NK-92 (cell line): ENCODE data around the gene VDR.

Experiments used
- DNase-seq: peaks from one replicate; lab custom pipeline; 2025; ENCODE audit not compliant: unreplicated experiment; lab: John Stamatoyannopoulos, UW

The VDR gene

DNA sequence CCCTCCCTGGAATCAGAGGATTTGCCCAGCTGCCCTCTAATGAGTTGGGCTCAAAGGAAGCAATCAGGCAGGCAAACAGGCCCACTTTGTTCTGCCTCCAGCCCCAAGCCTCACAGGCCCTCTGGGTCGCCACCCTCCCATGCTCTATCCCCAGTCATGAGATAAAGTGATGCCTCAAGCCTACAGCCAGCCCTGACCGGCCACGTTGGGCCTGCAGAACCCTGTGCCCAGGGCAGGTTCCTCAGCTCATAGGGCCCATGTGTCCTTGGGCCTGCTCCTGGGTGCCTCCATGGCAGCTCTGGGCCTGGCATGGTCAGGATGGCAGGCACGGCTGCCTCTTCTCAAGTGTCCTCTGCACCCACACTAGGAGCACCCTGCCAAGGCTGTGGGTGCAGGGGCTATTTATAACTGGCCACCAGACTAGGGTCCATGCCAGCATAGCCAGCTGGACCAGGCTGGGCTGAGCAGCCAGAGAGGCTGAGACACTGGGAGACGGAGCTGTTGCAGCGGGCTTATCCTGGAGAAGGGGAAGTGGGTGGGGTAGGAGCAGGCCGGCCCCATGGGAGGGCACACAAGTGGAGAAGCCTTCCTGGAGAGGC is 105.3 kb downstream of the VDR start:
- DNase-seq: no peak

DNA sequence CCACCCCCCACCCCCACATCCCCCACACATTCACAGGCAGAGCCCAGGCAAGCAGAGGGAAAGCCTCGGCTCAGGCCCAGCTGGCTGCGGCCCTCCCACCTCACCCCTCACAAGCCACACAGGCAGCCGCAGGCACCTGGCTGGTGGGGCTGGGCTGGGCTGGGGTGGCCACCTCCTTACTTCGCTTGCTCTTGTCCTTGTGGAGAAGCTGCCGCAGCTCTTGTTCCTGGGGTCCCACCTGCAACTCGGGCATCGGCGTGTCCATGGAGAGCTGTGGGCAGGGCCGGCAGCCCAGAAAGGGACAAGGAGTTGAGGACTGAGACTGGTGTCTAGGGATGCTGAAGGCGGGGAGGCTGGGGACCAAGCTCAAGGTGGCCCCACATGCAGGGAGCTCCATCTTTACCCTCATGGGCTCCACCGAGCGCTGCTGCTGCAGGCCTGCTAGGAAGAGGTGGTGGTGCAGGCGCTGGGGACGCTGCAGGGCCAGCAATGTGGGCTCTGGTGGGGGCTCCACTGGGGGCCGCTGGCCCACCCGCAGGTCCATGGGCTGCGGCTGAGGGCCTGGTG is 106.3 kb downstream of the VDR start:
- DNase-seq: no peak

DNA sequence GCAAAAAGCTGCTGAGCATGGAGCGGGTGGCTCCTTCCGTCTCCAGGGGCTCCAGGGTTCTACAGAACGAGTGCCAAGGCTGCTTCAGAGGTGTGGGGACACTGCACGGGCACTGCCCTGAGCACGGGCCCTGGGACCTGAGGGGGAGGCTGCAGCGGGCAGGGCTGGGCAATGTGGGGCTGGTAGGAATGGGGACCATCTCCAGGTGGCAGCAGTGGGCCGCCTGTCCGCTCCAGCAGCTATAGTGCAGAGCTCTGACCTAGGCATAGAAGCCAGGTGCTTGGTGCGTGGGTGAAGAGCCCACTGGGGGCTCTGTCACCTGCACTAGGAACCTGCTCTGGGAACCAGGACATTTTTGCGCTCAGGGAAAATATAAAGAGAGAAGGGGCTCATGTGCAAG is 107.4 kb downstream of the VDR start:
- no peak for DNase-seq

DNA sequence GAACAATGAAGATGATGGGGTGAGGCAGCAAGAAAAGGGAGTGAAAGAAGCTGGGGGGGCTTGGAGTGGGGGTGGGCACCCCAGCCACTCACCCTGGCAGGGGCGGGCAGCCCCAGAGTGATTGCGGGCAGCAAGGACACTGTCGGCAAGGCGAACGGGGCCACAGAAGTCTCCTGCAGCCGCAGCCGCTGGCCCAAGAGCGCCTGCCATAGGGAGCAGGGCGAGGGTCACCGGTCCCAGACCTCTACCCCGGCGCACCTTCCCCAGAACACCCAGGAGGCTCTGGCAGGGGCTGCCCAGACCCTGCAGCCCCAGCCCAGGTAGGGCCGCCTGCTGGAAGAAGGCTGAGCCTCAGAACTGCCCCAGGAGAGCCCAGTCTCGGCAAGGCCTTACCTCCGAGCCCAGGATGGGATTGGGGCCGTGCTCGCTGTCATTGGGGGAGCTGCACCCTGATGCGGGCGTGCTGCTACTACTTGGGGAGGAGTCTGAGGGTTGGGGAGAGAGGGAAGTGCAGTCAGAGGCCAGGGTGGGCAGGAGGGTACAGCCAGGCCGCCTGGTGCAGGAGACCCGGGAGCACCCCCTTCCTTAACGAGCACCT is 108.9 kb downstream of the VDR start:
- DNase-seq: no peak

DNA sequence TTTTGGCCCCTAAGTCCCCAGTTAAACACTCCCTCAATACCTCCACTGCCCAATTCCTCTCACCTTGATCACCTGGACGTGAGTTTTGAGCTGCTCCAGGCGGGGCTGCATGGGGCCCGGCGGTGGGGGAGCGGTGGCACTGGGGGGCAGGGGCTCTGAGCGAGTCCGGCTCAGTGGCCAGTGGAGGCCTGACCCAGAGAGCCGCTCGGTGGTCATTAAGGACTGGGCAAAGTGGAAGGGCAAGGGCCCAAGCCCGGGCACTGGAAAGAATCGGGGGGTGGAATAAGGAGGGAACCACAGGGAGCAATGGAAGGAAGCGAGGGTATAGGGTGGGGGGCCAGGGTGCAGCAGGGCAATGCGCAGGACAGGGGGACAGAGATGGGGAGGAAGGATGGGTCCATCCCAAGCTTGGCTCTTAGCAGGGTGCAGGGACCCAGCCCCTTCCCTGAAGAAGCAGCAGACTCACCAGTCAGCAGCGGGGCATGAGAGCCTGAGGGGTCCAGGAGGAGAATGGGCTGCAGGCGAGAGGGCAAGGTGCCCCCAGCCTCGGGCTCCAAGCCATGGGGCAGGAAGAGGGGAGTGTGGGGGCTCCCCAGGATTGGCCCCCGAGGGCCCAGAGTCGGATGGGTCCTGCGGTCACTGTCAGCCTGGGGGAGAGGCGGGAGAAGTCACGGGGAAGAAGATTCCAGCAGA is 109.5 kb downstream of the VDR start:
- DNase-seq: no peak

DNA sequence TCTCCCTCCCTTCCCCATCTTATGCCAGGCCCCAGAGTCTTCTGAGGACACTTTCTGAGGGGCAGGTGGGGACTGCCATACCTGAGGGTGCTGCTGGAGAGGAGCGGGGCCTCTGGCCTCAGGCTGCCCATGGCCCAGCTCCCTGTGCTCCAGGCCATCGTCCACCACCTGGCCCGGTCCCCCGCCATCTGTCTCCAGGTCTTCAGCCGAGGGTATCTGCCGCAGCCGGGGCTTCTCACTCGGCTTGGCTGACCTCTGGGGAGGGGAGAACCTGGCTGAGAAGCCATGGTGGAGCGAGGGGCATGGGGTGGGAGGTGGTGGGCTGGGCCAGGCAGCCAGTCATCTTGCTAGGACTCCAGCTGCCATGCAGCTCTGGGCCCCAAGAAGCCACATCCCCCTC is 110.1 kb downstream of the VDR start:
- no peak for DNase-seq

DNA sequence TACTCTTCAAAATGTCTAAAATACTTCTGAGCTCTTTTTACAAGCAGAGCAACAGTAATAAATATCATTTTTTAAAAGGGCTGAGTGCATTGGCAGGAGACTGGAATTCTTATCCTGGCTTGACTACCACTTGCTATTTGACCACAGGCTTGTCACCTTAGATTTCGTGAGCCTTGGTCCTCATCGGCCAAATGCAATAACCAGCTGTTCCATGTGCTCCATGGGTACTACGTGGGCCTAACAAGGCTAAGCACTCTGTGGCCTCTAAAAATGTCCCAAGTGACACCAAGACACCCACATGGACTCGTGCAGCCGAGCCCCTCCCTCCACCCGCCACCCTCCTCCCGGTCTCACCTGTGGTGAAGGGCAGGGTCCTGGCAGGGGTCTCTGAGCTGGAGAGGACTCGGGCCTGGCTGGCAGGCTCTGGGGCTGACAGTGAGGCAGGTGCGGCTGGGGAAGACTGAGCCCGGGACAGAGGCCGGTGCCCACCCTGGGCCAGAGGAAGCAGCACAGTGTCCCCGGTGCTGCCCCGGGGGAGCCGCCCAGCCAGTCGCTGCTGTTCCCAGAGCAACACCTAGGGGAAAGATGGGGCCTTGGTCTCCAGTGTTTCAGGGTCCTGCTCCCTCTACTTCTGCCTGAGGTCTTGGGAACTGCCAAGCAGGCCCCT is 111.6 kb downstream of the VDR start:
- no peak for DNase-seq

DNA sequence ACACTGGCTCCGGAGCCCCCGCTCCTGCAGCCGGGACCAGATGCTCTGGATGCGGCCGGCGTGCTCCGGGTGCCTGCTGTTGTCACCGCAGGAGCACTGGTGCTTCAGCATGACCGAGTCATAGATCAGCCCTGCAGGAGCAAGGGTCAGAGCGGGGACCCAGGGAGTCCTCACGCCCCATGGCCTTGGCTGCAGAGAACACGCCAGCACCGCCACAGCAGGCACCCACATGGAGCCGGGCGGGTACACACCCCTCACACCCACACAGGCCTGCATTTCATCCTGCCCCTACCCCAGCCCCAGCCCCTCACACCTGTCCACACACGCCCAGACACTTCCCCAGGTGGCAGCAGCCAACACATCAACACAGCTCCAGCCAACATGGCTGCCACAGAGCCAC is 112.9 kb downstream of the VDR start:
- no peak for DNase-seq
